GM18511 (cell line): ENCODE results near the gene IRS2.

ENCODE experiments used
- ATAC-seq: cut with Tn5 transposase; IDR thresholded peaks from one replicate; pipeline ENCODE4 v1.9.1; 2021; ENCODE audit warnings: mild to moderate bottlenecking, moderate library complexity; ENCODE audit not compliant: unreplicated experiment

The IRS2 gene

GRCh38 chr13:109756778-109757177 lies 29.6 kb downstream of the IRS2 start:
- no peak for ATAC-seq

GRCh38 chr13:109755997-109756396 lies 30.4 kb downstream of the IRS2 start:
- no peak for ATAC-seq

- ATAC-seq = no peak
Measured at GRCh38 chr13:109755551-109755950, 30.8 kb downstream of the IRS2 start.

GRCh38 chr13:109751477-109751876 lies 34.9 kb downstream of the IRS2 start:
- ATAC-seq = no peak

GRCh38 chr13:109750221-109750775 lies 36.1 kb downstream of the IRS2 start:
- ATAC-seq = no peak

- no peak for ATAC-seq
Measured at GRCh38 chr13:109749365-109749764, 37.0 kb downstream of the IRS2 start.

GRCh38 chr13:109748677-109749076 lies 37.7 kb downstream of the IRS2 start:
- ATAC-seq = no peak

- no peak for ATAC-seq
Measured at GRCh38 chr13:109747524-109747923, 38.9 kb downstream of the IRS2 start.

GRCh38 chr13:109746364-109746763 lies 40.0 kb downstream of the IRS2 start:
- ATAC-seq = no peak

GRCh38 chr13:109745702-109746101 lies 40.7 kb downstream of the IRS2 start:
- ATAC-seq = no peak

- no peak for ATAC-seq
Measured at GRCh38 chr13:109745060-109745459, 41.3 kb downstream of the IRS2 start.

- ATAC-seq = no peak
Measured at GRCh38 chr13:109744512-109745051, 41.8 kb downstream of the IRS2 start.

GRCh38 chr13:109743706-109744453 lies 42.5 kb downstream of the IRS2 start:
- peak; percentile 95 for ATAC-seq

GRCh38 chr13:109741966-109742365 lies 44.4 kb downstream of the IRS2 start:
- no peak for ATAC-seq

- ATAC-seq = no peak
Measured at GRCh38 chr13:109740721-109741120, 45.7 kb downstream of the IRS2 start.

- ATAC-seq = no peak
Measured at GRCh38 chr13:109740121-109740520, 46.3 kb downstream of the IRS2 start.

GRCh38 chr13:109738298-109738746 lies 48.1 kb downstream of the IRS2 start:
- ATAC-seq = no peak

GRCh38 chr13:109737606-109738005 lies 48.8 kb downstream of the IRS2 start:
- no peak for ATAC-seq

GRCh38 chr13:109737046-109737573 lies 49.3 kb downstream of the IRS2 start:
- ATAC-seq = no peak

- ATAC-seq = no peak
Measured at GRCh38 chr13:109735436-109735966, 50.9 kb downstream of the IRS2 start.

GRCh38 chr13:109734002-109734785 lies 52.2 kb downstream of the IRS2 start:
- ATAC-seq = no peak
